Measurements from ENCODE around the gene GFRAL. TPM values are rescaled to one million over a fixed set of nuclear protein-coding genes. Genes with fewer than 3 reads are reported as not detected.
"Not testable (repeated sequence)": the region's sequence is repeated elsewhere in the genome, so short reads cannot be mapped to it uniquely, and the experiment has no call there.

Gene GFRAL
- total RNA-seq, 1 experiment from 2014 or later: not detected

DNA sequence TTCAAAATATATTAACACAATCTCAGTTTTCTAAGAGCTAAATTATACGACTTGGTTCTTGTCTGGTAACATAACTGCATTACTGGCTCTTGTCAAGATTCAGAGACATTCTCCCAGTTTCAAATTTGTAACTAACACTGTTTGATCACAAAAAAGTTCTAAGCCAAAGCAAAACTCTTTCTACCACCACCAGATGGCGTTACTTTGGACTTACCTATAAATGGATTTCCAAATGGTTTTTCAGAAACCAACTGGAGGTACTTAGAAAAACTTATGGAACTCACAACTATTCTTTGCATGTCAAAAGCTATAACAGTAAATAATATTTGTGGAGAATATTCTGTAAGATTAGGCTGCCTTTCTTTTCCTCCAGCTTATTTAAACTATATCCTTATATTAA is 34.2 kb upstream of the GFRAL start:
- Histone ChIP-seq H3K4me3 (replicated peaks in 1 of 2; ENCODE audit: low read depth in 1 of 2, low read length in 2 of 2) (no peak overlapping the region), H3K36me3 (ENCODE audit: control insufficient read depth in 1 of 2, insufficient read depth in 2 of 2, low read length in 2 of 2) (no peaks in the 10 kb centered on the region), H3K9me3 (ENCODE audit: control insufficient read depth in 1 of 2, insufficient read depth in 1 of 2, low read depth in 1 of 2, low read length in 2 of 2) (no peaks in the 10 kb centered on the region), H3K4me1 (ENCODE audit: control insufficient read depth in 1 of 2, insufficient read depth in 2 of 2, low read length in 2 of 2) (no peaks in the 10 kb centered on the region), H3K4me2 (ENCODE audit: low read length) (no peak overlapping the region), H3K79me2 (ENCODE audit: insufficient read depth, low read length) (no peaks in the 10 kb centered on the region), H3K9me2 (ENCODE audit: insufficient read depth) (no peaks in the 10 kb centered on the region), H4K20me1 (ENCODE audit: insufficient read depth) (no peaks in the 10 kb centered on the region), H3K9ac (ENCODE audit: low read length) (no peak overlapping the region), H2AFZ (ENCODE audit: low read depth, low read length, poor library complexity, severe bottlenecking) (no peak overlapping the region), H3K27me3 (ENCODE audit: insufficient read depth, low read length) (no peaks in the 10 kb centered on the region), H3K27ac (ENCODE audit: low read depth, low read length) (no peak overlapping the region)
- no TSS peak for BruUV-seq (replicated peaks)
- ATAC-seq: peak; percentile 46; the same call in 1 of the 2 replicates
- POLR2A ChIA-PET: no interaction called here
- TF ChIP-seq, protein P1, sequence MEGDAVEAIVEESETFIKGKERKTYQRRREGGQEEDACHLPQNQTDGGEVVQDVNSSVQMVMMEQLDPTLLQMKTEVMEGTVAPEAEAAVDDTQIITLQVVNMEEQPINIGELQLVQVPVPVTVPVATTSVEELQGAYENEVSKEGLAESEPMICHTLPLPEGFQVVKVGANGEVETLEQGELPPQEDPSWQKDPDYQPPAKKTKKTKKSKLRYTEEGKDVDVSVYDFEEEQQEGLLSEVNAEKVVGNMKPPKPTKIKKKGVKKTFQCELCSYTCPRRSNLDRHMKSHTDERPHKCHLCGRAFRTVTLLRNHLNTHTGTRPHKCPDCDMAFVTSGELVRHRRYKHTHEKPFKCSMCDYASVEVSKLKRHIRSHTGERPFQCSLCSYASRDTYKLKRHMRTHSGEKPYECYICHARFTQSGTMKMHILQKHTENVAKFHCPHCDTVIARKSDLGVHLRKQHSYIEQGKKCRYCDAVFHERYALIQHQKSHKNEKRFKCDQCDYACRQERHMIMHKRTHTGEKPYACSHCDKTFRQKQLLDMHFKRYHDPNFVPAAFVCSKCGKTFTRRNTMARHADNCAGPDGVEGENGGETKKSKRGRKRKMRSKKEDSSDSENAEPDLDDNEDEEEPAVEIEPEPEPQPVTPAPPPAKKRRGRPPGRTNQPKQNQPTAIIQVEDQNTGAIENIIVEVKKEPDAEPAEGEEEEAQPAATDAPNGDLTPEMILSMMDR (IDR thresholded peaks at IDR 0.05 in 2 of 3, conservative IDR thresholded peaks at IDR 0.05 in 1 of 3; ENCODE audit: borderline replicate concordance in 1 of 3, insufficient read depth in 1 of 3, low read depth in 2 of 3, low read length in 2 of 3): peak; percentile 28 to 70 (median 58); a peak in 4 of 6 replicates
- TF ChIP-seq RAD21 (IDR thresholded peaks at IDR 0.05; ENCODE audit: low read depth): peak; percentile 32; the same call in 1 of the 2 replicates
- TF ChIP-seq SIN3A (IDR thresholded peaks at IDR 0.05; ENCODE audit: low read depth): no peak
- intact Hi-C loops (cut with micrococcal nuclease): loop anchor here (5.0 kb wide), 1 partner anchor 659 kb away; no protein-coding TSS in a partner anchor
- RAD21 ChIA-PET (ENCODE audit: low non-redundant PET in 1 of 2, low total read pairs in 2 of 2, uncharacterized antibody in 2 of 2, unreplicated experiment in 2 of 2): no interaction called here
- DNase-seq (ENCODE audit: low read depth, low spot score): peak; percentile 18
- CTCF ChIA-PET: interaction anchor here (0.6 to 1.9 kb wide), 5 partner anchors 10 to 648 kb away, joined by 3 to 8 read pairs (median 4); no protein-coding TSS in a partner anchor

GRCh38 chr6:55297214-55297613 is 30.1 kb upstream of the GFRAL start:
- H2AFZ ChIP-seq (ENCODE audit: low read depth, low read length, poor library complexity, severe bottlenecking); H3K4me2 ChIP-seq (ENCODE audit: low read length); H3K4me1 ChIP-seq (ENCODE audit: control insufficient read depth in 1 of 2, insufficient read depth in 2 of 2, low read length in 2 of 2); intact Hi-C loops (cut with micrococcal nuclease); H3K27me3 ChIP-seq (ENCODE audit: insufficient read depth, low read length); H3K27ac ChIP-seq (ENCODE audit: low read depth, low read length); H3K9me3 ChIP-seq (ENCODE audit: control insufficient read depth in 1 of 2, insufficient read depth in 1 of 2, low read depth in 1 of 2, low read length in 2 of 2); RAD21 ChIA-PET (ENCODE audit: low non-redundant PET in 1 of 2, low total read pairs in 2 of 2, uncharacterized antibody in 2 of 2, unreplicated experiment in 2 of 2); H3K4me3 ChIP-seq (replicated peaks in 1 of 2; ENCODE audit: low read depth in 1 of 2, low read length in 2 of 2); BruUV-seq (replicated peaks); H3K36me3 ChIP-seq (ENCODE audit: control insufficient read depth in 1 of 2, insufficient read depth in 2 of 2, low read length in 2 of 2); ATAC-seq; H3K9me2 ChIP-seq (ENCODE audit: insufficient read depth); DNase-seq (ENCODE audit: low read depth, low spot score); CTCF ChIA-PET; H4K20me1 ChIP-seq (ENCODE audit: insufficient read depth); H3K9ac ChIP-seq (ENCODE audit: low read length); H3K79me2 ChIP-seq (ENCODE audit: insufficient read depth, low read length): not testable (repeated sequence)
- POLR2A ChIA-PET: interaction anchor here (0.6 kb wide), 1 partner anchor 21 kb away, joined by 4 read pairs; no protein-coding TSS in a partner anchor

Data from HCT116 (cell line).